A673 (cell line): Measurements from ENCODE around the gene IL25.

ENCODE experiments used
- CTCF ChIP-seq: fragments of 300-800, 200-600 bp; sonication (generic); conservative IDR thresholded peaks from 2 replicates; pipeline ENCODE4 v1.5.1; 2017; ENCODE audit warnings: low read depth, mild to moderate bottlenecking, antibody characterized with exemption, low read length, moderate library complexity, mixed read lengths
- EZH2 ChIP-seq: fragments of 200-600 bp; sonication (generic); IDR thresholded peaks from 2 replicates; pipeline ENCODE4 v1.6.1; 2017; ENCODE audit warnings: borderline replicate concordance, low read depth, mild to moderate bottlenecking, mixed read lengths, antibody characterized with exemption, low read length; ENCODE audit not compliant: poor library complexity, severe bottlenecking

DNA sequence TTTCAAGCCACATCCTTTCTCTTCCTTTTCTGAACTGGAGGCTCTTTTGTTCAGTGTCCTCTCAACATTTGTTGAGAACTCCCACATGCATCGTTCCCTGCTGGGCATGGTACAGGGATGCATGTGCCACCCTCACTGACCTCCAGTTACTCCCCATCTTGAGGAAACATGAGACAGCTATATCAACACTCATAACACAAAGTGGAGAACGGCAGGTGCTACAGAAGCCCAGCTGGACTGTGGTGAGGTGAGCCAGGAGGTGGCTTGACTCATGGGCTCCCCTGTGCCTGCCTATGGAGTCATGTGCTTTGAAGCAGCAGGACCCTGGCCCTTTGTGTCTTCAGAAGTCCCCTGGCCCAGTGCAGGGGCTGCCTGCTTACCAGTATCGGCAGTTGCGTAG, 25.7 kb downstream of the IL25 start:
- TF ChIP-seq CTCF (no peak), EZH2 (no peak)
